Lower leg skin (tissue), 3 donors: ENCODE measurements around the gene MAL.

ENCODE experiments used
- CTCF ChIP-seq, 3 donors: fragments of 450-650 bp; IDR thresholded peaks; one replicate each; pipeline ENCODE4 v1.5.1; 2016; ENCODE audit warnings: antibody characterized with exemption in 3 of 3, mild to moderate bottlenecking in 3 of 3, moderate library complexity in 2 of 3
- POLR2A ChIP-seq, 2 donors: fragments of 450-650 bp; IDR thresholded peaks; one replicate each; pipeline ENCODE4 v1.6.1; 2016 to 2017; ENCODE audit warnings: antibody characterized with exemption in 2 of 2, mild to moderate bottlenecking in 1 of 2, moderate library complexity in 1 of 2

GRCh38 chr2:95060446-95061118, 35.1 kb downstream of the MAL start:
- TF ChIP-seq CTCF (IDR thresholded peaks at IDR 0.05) (no peak), POLR2A (IDR thresholded peaks at IDR 0.05) (no peak)
